Tibial artery (tissue), 4 donors: ENCODE results near the gene CEP295NL.
"Not testable (repeated sequence)": the region's sequence is repeated elsewhere in the genome, so short reads cannot be mapped to it uniquely, and the experiment has no call there.

Experiments used
- DNase-seq, 2 donors: peaks; one replicate each; pipeline ENCODE4 v3.0.0-alpha.2; 2019
- H3K27ac ChIP-seq, 2 donors: fragments of 200-600 bp; sonication (generic) in 1 of 2; 1 replicate in 1 of 2; 2 replicates in 1 of 2; pipeline ENCODE4 v1.5.1; 2018 to 2019; ENCODE audit warnings: mild to moderate bottlenecking in 1 of 2
- H3K27me3 ChIP-seq, 2 donors: fragments of 200-600 bp; sonication (generic) in 1 of 2; one replicate each; pipeline versions ENCODE4 v1.5.1 to v1.6.0; 2016 to 2019
- H3K36me3 ChIP-seq, 3 donors: fragments of 200-600 bp; sonication (generic) in 2 of 3; one replicate each; pipeline ENCODE4 v1.5.1; 2016 to 2019; ENCODE audit warnings: mild to moderate bottlenecking in 2 of 3
- H3K4me1 ChIP-seq, 4 donors: fragments of 200-600 bp; sonication (generic) in 2 of 4; 1 replicate in 3 of 4; 2 replicates in 1 of 4; pipeline ENCODE4 v1.5.1; 2016 to 2019
- H3K4me3 ChIP-seq, 2 donors: fragments of 200-600 bp; sonication (generic) in 1 of 2; 1 replicate in 1 of 2; 2 replicates in 1 of 2; pipeline ENCODE4 v1.5.1; 2018 to 2019; ENCODE audit warnings: mild to moderate bottlenecking in 2 of 2
- H3K9me3 ChIP-seq, 3 donors: fragments of 200-600 bp; sonication (generic) in 1 of 3; one replicate each; pipeline ENCODE4 v1.5.1; 2016 to 2019
- CTCF ChIP-seq, 2 experiments: fragments of 200-600 bp in 1 of 2; fragments of 450-650 bp in 1 of 2; IDR thresholded peaks; one replicate each; pipeline ENCODE4 v1.5.1; 2017 to 2019; ENCODE audit warnings: antibody characterized with exemption in 2 of 2, mild to moderate bottlenecking in 1 of 2, moderate library complexity in 1 of 2
- intact Hi-C: fragments of 100-400 bp; cut with DNase I; formaldehyde crosslinking; loops from one replicate; pipeline ENCODE4 v1.15.0; 2023; ENCODE audit warnings: low total_unique reads

The CEP295NL gene

GRCh38 chr17:78946631-78947030 lies 43.6 kb upstream of the CEP295NL start:
- intact Hi-C loops, result no loop called here
- H3K9me3 ChIP-seq, result peaks cover 4 to 13% (median 12%) of the 10 kb centered on the region in 3 donors
- peaks cover 0 to 4% of the 10 kb centered on the region in 2 donors for H3K27me3 ChIP-seq
- DNase-seq, result no peak
- H3K4me3 ChIP-seq, result no peak overlapping the region
- H3K27ac ChIP-seq, result no peak overlapping the region
- no peaks in the 10 kb centered on the region for H3K4me1 ChIP-seq
- no peaks in the 10 kb centered on the region for H3K36me3 ChIP-seq
- no peak for TF ChIP-seq CTCF (IDR thresholded peaks at IDR 0.05)

- no peak overlapping the region for H3K4me3 ChIP-seq
- H3K4me1 ChIP-seq, result no peaks in the 10 kb centered on the region
- no peak for TF ChIP-seq CTCF (IDR thresholded peaks at IDR 0.05)
- no peak overlapping the region for H3K27ac ChIP-seq
- H3K27me3 ChIP-seq, result peaks cover 0 to 4% of the 10 kb centered on the region in 2 donors
- intact Hi-C loops, result no loop called here
- H3K9me3 ChIP-seq, result peaks cover 4 to 10% (median 7%) of the 10 kb centered on the region in 3 donors
- H3K36me3 ChIP-seq, result no peaks in the 10 kb centered on the region
- DNase-seq, result no peak
Observed at GRCh38 chr17:78946131-78946530, 43.1 kb upstream of the CEP295NL start.

GRCh38 chr17:78945455-78945854 lies 42.5 kb upstream of the CEP295NL start:
- H3K27me3 ChIP-seq, DNase-seq, H3K4me3 ChIP-seq, intact Hi-C loops, H3K36me3 ChIP-seq, H3K27ac ChIP-seq, H3K4me1 ChIP-seq, H3K9me3 ChIP-seq: not testable (repeated sequence)

- Histone ChIP-seq H3K9me3 (no peaks in the 10 kb centered on the region), H3K27me3 (peaks cover 0 to 4% of the 10 kb centered on the region in 2 donors), H3K36me3 (no peaks in the 10 kb centered on the region), H3K4me1 (peaks cover 0 to 7% (median under 1%) of the 10 kb centered on the region in 4 donors), H3K4me3 (no peak overlapping the region), H3K27ac (no peak overlapping the region)
- intact Hi-C loops, result no loop called here
- DNase-seq, result no peak
- no peak for TF ChIP-seq CTCF (IDR thresholded peaks at IDR 0.05)
Observed at GRCh38 chr17:78944956-78945355, 42.0 kb upstream of the CEP295NL start.

GRCh38 chr17:78944026-78944425 lies 41.0 kb upstream of the CEP295NL start:
- no peak for DNase-seq
- Histone ChIP-seq H3K4me3 (no peak overlapping the region), H3K4me1 (peaks cover 0 to 11% (median 8%) of the 10 kb centered on the region in 4 donors), H3K36me3 (no peaks in the 10 kb centered on the region), H3K27me3 (peaks cover 0 to 4% of the 10 kb centered on the region in 2 donors), H3K27ac (no peak overlapping the region), H3K9me3 (no peaks in the 10 kb centered on the region)
- TF ChIP-seq CTCF (IDR thresholded peaks at IDR 0.05), result no peak
- intact Hi-C loops, result no loop called here

- no peaks in the 10 kb centered on the region for H3K36me3 ChIP-seq
- H3K27me3 ChIP-seq, result peaks cover 0 to 4% of the 10 kb centered on the region in 2 donors
- no peak overlapping the region for H3K4me3 ChIP-seq
- TF ChIP-seq CTCF (IDR thresholded peaks at IDR 0.05), result no peak
- no peak for DNase-seq
- H3K27ac ChIP-seq, result no peak overlapping the region
- no peaks in the 10 kb centered on the region for H3K9me3 ChIP-seq
- intact Hi-C loops, result no loop called here
- peaks cover 0 to 18% (median 11%) of the 10 kb centered on the region in 4 donors for H3K4me1 ChIP-seq
Observed at GRCh38 chr17:78940708-78941107, 37.7 kb upstream of the CEP295NL start.
